ENCODE results near the gene NFIA. TPM values are rescaled to one million over a fixed set of nuclear protein-coding genes. Genes with fewer than 3 reads are reported as not detected.
A peak's percentile ranks its signal among the peaks of the same experiment; 100 is the strongest.

Gene NFIA
- total and polyA plus RNA-seq, 9 of the 15 experiments (the other 6 are each of a cell fraction or from before 2014, with no cell fraction given) = 5.3 to 24.9 (median 9.8) TPM

GRCh38 chr1:61450454-61450853 lies 368.1 kb downstream of the NFIA start (continued):
- no peak for TF ChIP-seq RFX7 (CRISPR knock-in tag; IDR thresholded peaks at IDR 0.05)
- TF ChIP-seq DACH1 (IDR thresholded peaks at IDR 0.05; ENCODE audit: partially characterized antibody) = no peak
- TF ChIP-seq TRIM24 (IDR thresholded peaks at IDR 0.05) = no peak
- TF ChIP-seq SIX5 (IDR thresholded peaks at IDR 0.05; ENCODE audit: borderline replicate concordance in 1 of 2, insufficient read depth in 1 of 2, low read depth in 1 of 2, low read length in 2 of 2) = no peak
- TF ChIP-seq PURB (CRISPR knock-in tag; IDR thresholded peaks at IDR 0.05; ENCODE audit: low read depth) = no peak
- no peak for TF ChIP-seq BCOR (IDR thresholded peaks at IDR 0.05)
- no peak for TF ChIP-seq ATF7 (IDR thresholded peaks at IDR 0.05)

GRCh38 chr1:61450872-61451571 lies 368.7 kb downstream of the NFIA start:
- Histone ChIP-seq H3K27me3 (ENCODE audit: control insufficient read depth in 2 of 2, insufficient read depth in 2 of 2, low read length in 2 of 2) (no peaks in the 10 kb centered on the region), H3K4me3 (no peak overlapping the region), H3K27ac (ENCODE audit: extremely low read depth, low read depth, low read length) (no peak overlapping the region), H3K36me3 (ENCODE audit: control insufficient read depth, insufficient read depth, low read length) (peaks cover 16% of the 10 kb centered on the region; the same call in 2 of the 3 replicates), H3K9me3 (replicated peaks; ENCODE audit: control insufficient read depth, insufficient read depth, low read depth, low read length) (no peaks in the 10 kb centered on the region), H3K4me2 (ENCODE audit: insufficient read depth, low read length) (no peak overlapping the region), H3K9me1 (ENCODE audit: control insufficient read depth, insufficient read depth, low read length) (no peaks in the 10 kb centered on the region), H3K79me2 (ENCODE audit: control insufficient read depth, insufficient read depth, low read length) (no peaks in the 10 kb centered on the region), H4K20me1 (replicated peaks; ENCODE audit: control insufficient read depth, insufficient read depth, low read length) (no peaks in the 10 kb centered on the region), H3K9ac (ENCODE audit: insufficient read depth in 1 of 2, low read depth in 2 of 2, low read length in 2 of 2) (no peak overlapping the region), H3K4me1 (replicated peaks in 1 of 2; ENCODE audit: control insufficient read depth in 2 of 2, insufficient read depth in 2 of 2, low read length in 2 of 2) (peaks cover 3 to 18% of the 10 kb centered on the region in 2 experiments; a peak in 4 of 5 replicates), H2AFZ (ENCODE audit: low read depth, low read length) (no peak overlapping the region)
- intact Hi-C loops (cut with micrococcal nuclease) (loop anchor here (5.0 to 10.0 kb wide), 2 partner anchors 134 to 164 kb away; no protein-coding TSS in a partner anchor), in situ Hi-C loops (cut with MboI) (loop anchor here (25.0 kb wide), 1 partner anchor 1464 kb away; no protein-coding TSS in a partner anchor)
- DNase-seq (ENCODE audit: extremely low read depth in 1 of 4, low spot score in 3 of 4) (no peak), FAIRE-seq (no peak), ATAC-seq (no peak)
- CTCF ChIA-PET (ENCODE audit: low intra/inter-chr PET ratio) = no interaction called here
- WGBS (ENCODE audit: insufficient coverage, low coverage, missing lambda C conversion rate) = 87% methylated on average over 14 of the region's 14 CpGs
- no TSS peak for BruUV-seq (replicated peaks)
- POLR2A ChIA-PET = interaction anchor here (0.6 to 1.5 kb wide), 4 partner anchors 10 to 251 kb away, joined by 3 to 4 read pairs (median 4); no protein-coding TSS in a partner anchor
- TF ChIP-seq ZHX1 (conservative IDR thresholded peaks at IDR 0.05; ENCODE audit: low read length) (no peak), POLR2A (conservative IDR thresholded peaks at IDR 0.05) (no peak), PATZ1 (CRISPR knock-in tag; IDR thresholded peaks at IDR 0.05; ENCODE audit: borderline replicate concordance) (no peak), SRF (CRISPR knock-in tag; IDR thresholded peaks at IDR 0.05) (no peak), MAFK (IDR thresholded peaks at IDR 0.05; ENCODE audit: low read length) (peak; percentile 99), MAFG (tag; conservative IDR thresholded peaks at IDR 0.05) (peak; percentile 95), SETDB1 (IDR thresholded peaks at IDR 0.05; ENCODE audit: low read length) (no peak), SMAD3 (CRISPR knock-in tag; conservative IDR thresholded peaks at IDR 0.05) (no peak), CHD4 (IDR thresholded peaks at IDR 0.05; ENCODE audit: insufficient read depth, insufficient replicate concordance, low read depth, low read length, poor library complexity, severe bottlenecking) (no peak)
